ENCODE data around the gene LACC1. TPM values are rescaled to one million over a fixed set of nuclear protein-coding genes. Genes with fewer than 3 reads are reported as not detected.

The LACC1 gene
- total RNA-seq, 1 donor from 2014 or later: 0.62 TPM

- H3K27me3 Mint-ChIP-seq (ENCODE audit: low read depth): peaks cover 24% of the 10 kb centered on the region
- no peaks in the 10 kb centered on the region for H3K9me3 Mint-ChIP-seq
- H3K27ac Mint-ChIP-seq: no peak overlapping the region
- H3K4me3 Mint-ChIP-seq (ENCODE audit: low read depth): no peak overlapping the region
- intact Hi-C loops (cut with micrococcal nuclease): loop anchor here (1.0 to 10.0 kb wide), 4 partner anchors 149 to 1069 kb away; no protein-coding TSS in a partner anchor
- H3K36me3 Mint-ChIP-seq (ENCODE audit: low read depth): no peaks in the 10 kb centered on the region
- no peaks in the 10 kb centered on the region for H3K4me1 Mint-ChIP-seq (ENCODE audit: low read depth)
- DNase-seq (ENCODE audit: low spot score): no peak
These were observed 25.8 kb downstream of the LACC1 start for GRCh38 chr13:43905435-43906031.

- Mint-ChIP-seq H3K9me3 (no peaks in the 10 kb centered on the region), H3K4me3 (ENCODE audit: low read depth) (no peak overlapping the region), H3K27ac (no peak overlapping the region), H3K4me1 (ENCODE audit: low read depth) (no peaks in the 10 kb centered on the region), H3K27me3 (ENCODE audit: low read depth) (peaks cover 31% of the 10 kb centered on the region), H3K36me3 (ENCODE audit: low read depth) (no peaks in the 10 kb centered on the region)
- no peak for DNase-seq (ENCODE audit: low spot score)
- intact Hi-C loops (cut with micrococcal nuclease): loop anchor here (10.0 kb wide), 2 partner anchors 146 to 1066 kb away; no protein-coding TSS in a partner anchor
These were observed 28.7 kb downstream of the LACC1 start for GRCh38 chr13:43908156-43909126.

GRCh38 chr13:43910856-43911255 lies 31.2 kb downstream of the LACC1 start:
- no peaks in the 10 kb centered on the region for H3K9me3 Mint-ChIP-seq
- H3K4me3 Mint-ChIP-seq (ENCODE audit: low read depth): no peak overlapping the region
- no peaks in the 10 kb centered on the region for H3K36me3 Mint-ChIP-seq (ENCODE audit: low read depth)
- no peak overlapping the region for H3K27ac Mint-ChIP-seq
- peaks cover 30% of the 10 kb centered on the region for H3K27me3 Mint-ChIP-seq (ENCODE audit: low read depth)
- DNase-seq (ENCODE audit: low spot score): no peak
- no peaks in the 10 kb centered on the region for H3K4me1 Mint-ChIP-seq (ENCODE audit: low read depth)
- intact Hi-C loops (cut with micrococcal nuclease): no loop called here

- Mint-ChIP-seq H3K36me3 (ENCODE audit: low read depth) (no peaks in the 10 kb centered on the region), H3K9me3 (no peaks in the 10 kb centered on the region), H3K27me3 (ENCODE audit: low read depth) (peaks cover 30% of the 10 kb centered on the region), H3K4me3 (ENCODE audit: low read depth) (no peak overlapping the region), H3K27ac (no peak overlapping the region), H3K4me1 (ENCODE audit: low read depth) (no peaks in the 10 kb centered on the region)
- DNase-seq (ENCODE audit: low spot score): no peak
- intact Hi-C loops (cut with micrococcal nuclease): no loop called here
These were observed 31.6 kb downstream of the LACC1 start for GRCh38 chr13:43911278-43911677.

- Mint-ChIP-seq H3K27me3 (ENCODE audit: low read depth) (peaks cover 25% of the 10 kb centered on the region), H3K36me3 (ENCODE audit: low read depth) (no peaks in the 10 kb centered on the region), H3K27ac (no peak overlapping the region), H3K4me1 (ENCODE audit: low read depth) (no peaks in the 10 kb centered on the region), H3K9me3 (no peaks in the 10 kb centered on the region), H3K4me3 (ENCODE audit: low read depth) (no peak overlapping the region)
- no peak for DNase-seq (ENCODE audit: low spot score)
- intact Hi-C loops (cut with micrococcal nuclease): no loop called here
These were observed 32.2 kb downstream of the LACC1 start for GRCh38 chr13:43911871-43912270.

GRCh38 chr13:43915451-43915850 lies 35.7 kb downstream of the LACC1 start:
- intact Hi-C loops (cut with micrococcal nuclease): no loop called here
- Mint-ChIP-seq H3K27me3 (ENCODE audit: low read depth) (peaks cover 29% of the 10 kb centered on the region), H3K4me1 (ENCODE audit: low read depth) (no peaks in the 10 kb centered on the region), H3K27ac (no peak overlapping the region), H3K4me3 (ENCODE audit: low read depth) (no peak overlapping the region), H3K9me3 (no peaks in the 10 kb centered on the region), H3K36me3 (ENCODE audit: low read depth) (no peaks in the 10 kb centered on the region)
- no peak for DNase-seq (ENCODE audit: low spot score)

- Mint-ChIP-seq H3K36me3 (ENCODE audit: low read depth) (no peaks in the 10 kb centered on the region), H3K9me3 (no peaks in the 10 kb centered on the region), H3K4me3 (ENCODE audit: low read depth) (no peak overlapping the region), H3K27ac (no peak overlapping the region), H3K4me1 (ENCODE audit: low read depth) (no peaks in the 10 kb centered on the region), H3K27me3 (ENCODE audit: low read depth) (peaks cover 33% of the 10 kb centered on the region)
- no peak for DNase-seq (ENCODE audit: low spot score)
- intact Hi-C loops (cut with micrococcal nuclease): no loop called here
These were observed 37.1 kb downstream of the LACC1 start for GRCh38 chr13:43916828-43917227.

- Mint-ChIP-seq H3K9me3 (no peaks in the 10 kb centered on the region), H3K27ac (no peak overlapping the region), H3K4me3 (ENCODE audit: low read depth) (no peak overlapping the region), H3K36me3 (ENCODE audit: low read depth) (no peaks in the 10 kb centered on the region), H3K4me1 (ENCODE audit: low read depth) (no peaks in the 10 kb centered on the region), H3K27me3 (ENCODE audit: low read depth) (peaks cover 25% of the 10 kb centered on the region)
- no peak for DNase-seq (ENCODE audit: low spot score)
- intact Hi-C loops (cut with micrococcal nuclease): no loop called here
These were observed 38.9 kb downstream of the LACC1 start for GRCh38 chr13:43918636-43919035.

GRCh38 chr13:43920965-43921674 lies 41.4 kb downstream of the LACC1 start:
- Mint-ChIP-seq H3K4me3 (ENCODE audit: low read depth) (no peak overlapping the region), H3K4me1 (ENCODE audit: low read depth) (no peaks in the 10 kb centered on the region), H3K27me3 (ENCODE audit: low read depth) (peaks cover 21% of the 10 kb centered on the region), H3K36me3 (ENCODE audit: low read depth) (no peaks in the 10 kb centered on the region), H3K27ac (no peak overlapping the region), H3K9me3 (no peaks in the 10 kb centered on the region)
- intact Hi-C loops (cut with micrococcal nuclease): no loop called here
- DNase-seq (ENCODE audit: low spot score): no peak

- no peak for DNase-seq (ENCODE audit: low spot score)
- H3K27ac Mint-ChIP-seq: no peak overlapping the region
- intact Hi-C loops (cut with micrococcal nuclease): no loop called here
- no peaks in the 10 kb centered on the region for H3K4me1 Mint-ChIP-seq (ENCODE audit: low read depth)
- H3K36me3 Mint-ChIP-seq (ENCODE audit: low read depth): no peaks in the 10 kb centered on the region
- H3K27me3 Mint-ChIP-seq (ENCODE audit: low read depth): peaks cover 9% of the 10 kb centered on the region
- no peaks in the 10 kb centered on the region for H3K9me3 Mint-ChIP-seq
- no peak overlapping the region for H3K4me3 Mint-ChIP-seq (ENCODE audit: low read depth)
These were observed 45.0 kb downstream of the LACC1 start for GRCh38 chr13:43924549-43925245.

GRCh38 chr13:43929947-43930346 lies 50.2 kb downstream of the LACC1 start:
- H3K27ac Mint-ChIP-seq: no peak overlapping the region
- H3K27me3 Mint-ChIP-seq (ENCODE audit: low read depth): peaks cover 9% of the 10 kb centered on the region
- H3K36me3 Mint-ChIP-seq (ENCODE audit: low read depth): no peaks in the 10 kb centered on the region
- intact Hi-C loops (cut with micrococcal nuclease): no loop called here
- H3K4me3 Mint-ChIP-seq (ENCODE audit: low read depth): no peak overlapping the region
- DNase-seq (ENCODE audit: low spot score): no peak
- H3K4me1 Mint-ChIP-seq (ENCODE audit: low read depth): no peaks in the 10 kb centered on the region
- no peaks in the 10 kb centered on the region for H3K9me3 Mint-ChIP-seq

- intact Hi-C loops (cut with micrococcal nuclease): no loop called here
- H3K4me1 Mint-ChIP-seq (ENCODE audit: low read depth): no peaks in the 10 kb centered on the region
- no peak overlapping the region for H3K4me3 Mint-ChIP-seq (ENCODE audit: low read depth)
- no peaks in the 10 kb centered on the region for H3K9me3 Mint-ChIP-seq
- H3K27me3 Mint-ChIP-seq (ENCODE audit: low read depth): peaks cover 8% of the 10 kb centered on the region
- DNase-seq (ENCODE audit: low spot score): no peak
- H3K27ac Mint-ChIP-seq: no peak overlapping the region
- H3K36me3 Mint-ChIP-seq (ENCODE audit: low read depth): no peaks in the 10 kb centered on the region
These were observed 53.7 kb downstream of the LACC1 start for GRCh38 chr13:43933378-43933777.

Measured in activated T-helper 2 cell treated with anti-CD3 and anti-CD28 coated beads, Interferon-gamma antibody, Interleukin-2, Interleukin-4, amounts not matched to agents 10 μg/mL and 5 μg/mL and 100 μg/mL, durations not matched to agents 14 hours and 24 hours and 36 hours (primary cell).